ENCODE data around the gene FAM53B. TPM values are rescaled to one million over a fixed set of nuclear protein-coding genes. Genes with fewer than 3 reads are reported as not detected.
A peak's percentile ranks its signal among the peaks of the same experiment; 100 is the strongest.

FAM53B gene
- total RNA-seq, 2 donors from 2014 or later, result 43.3 to 45.2 TPM

GRCh38 chr10:124712704-124713407 lies 31.3 kb downstream of the FAM53B start:
- Histone ChIP-seq H3K4me3 (no peak overlapping the region), H3K4me1 (peaks cover 29% of the 10 kb centered on the region), H3K9ac (ENCODE audit: low read depth in 2 of 2, low read length in 2 of 2) (no peak overlapping the region), H3K36me3 (no peaks in the 10 kb centered on the region), H3K27ac (no peak overlapping the region), H3K27me3 (no peaks in the 10 kb centered on the region), H3K9me3 (no peaks in the 10 kb centered on the region)
- intact Hi-C loops (cut with DNase I), result no loop called here
- DNase-seq, result no peak
- no peak for TF ChIP-seq CTCF (IDR thresholded peaks at IDR 0.05)

- no peak overlapping the region for H3K27ac ChIP-seq
- H3K9me3 ChIP-seq, result no peaks in the 10 kb centered on the region
- H3K4me3 ChIP-seq, result no peak overlapping the region
- peaks cover 3% of the 10 kb centered on the region for H3K36me3 ChIP-seq
- no peak for TF ChIP-seq CTCF (IDR thresholded peaks at IDR 0.05)
- no peaks in the 10 kb centered on the region for H3K27me3 ChIP-seq
- DNase-seq, result no peak
- H3K4me1 ChIP-seq, result peaks cover 37% of the 10 kb centered on the region
- H3K9ac ChIP-seq (ENCODE audit: low read depth in 2 of 2, low read length in 2 of 2), result peak overlapping the region in 1 of 2 donors; percentile 21
- intact Hi-C loops (cut with DNase I), result no loop called here
These were observed 33.0 kb downstream of the FAM53B start for GRCh38 chr10:124711145-124711544.

- DNase-seq, result no peak
- intact Hi-C loops (cut with DNase I), result no loop called here
- Histone ChIP-seq H3K27ac (peak overlapping the region; percentile 67), H3K4me3 (no peak overlapping the region), H3K9ac (ENCODE audit: low read depth in 2 of 2, low read length in 2 of 2) (peak overlapping the region; percentile 14 to 52), H3K4me1 (peaks cover 37% of the 10 kb centered on the region), H3K9me3 (no peaks in the 10 kb centered on the region), H3K36me3 (peaks cover 6% of the 10 kb centered on the region), H3K27me3 (no peaks in the 10 kb centered on the region)
- TF ChIP-seq CTCF (IDR thresholded peaks at IDR 0.05), result no peak
These were observed 33.8 kb downstream of the FAM53B start for GRCh38 chr10:124710266-124710881.

- H3K36me3 ChIP-seq, result peaks cover 6% of the 10 kb centered on the region
- no peaks in the 10 kb centered on the region for H3K9me3 ChIP-seq
- peak overlapping the region in 1 of 2 donors; percentile 52 for H3K9ac ChIP-seq (ENCODE audit: low read depth in 2 of 2, low read length in 2 of 2)
- H3K4me3 ChIP-seq, result no peak overlapping the region
- peaks cover 37% of the 10 kb centered on the region for H3K4me1 ChIP-seq
- H3K27me3 ChIP-seq, result no peaks in the 10 kb centered on the region
- TF ChIP-seq CTCF (IDR thresholded peaks at IDR 0.05), result no peak
- intact Hi-C loops (cut with DNase I), result no loop called here
- H3K27ac ChIP-seq, result peak overlapping the region; percentile 67
- DNase-seq, result peak; percentile 84
These were observed 34.3 kb downstream of the FAM53B start for GRCh38 chr10:124709861-124710260.

- no peak for DNase-seq
- peak overlapping the region in 1 of 2 donors; percentile 52 for H3K9ac ChIP-seq (ENCODE audit: low read depth in 2 of 2, low read length in 2 of 2)
These were observed 35.2 kb downstream of the FAM53B start for GRCh38 chr10:124708922-124709520.

More at GRCh38 chr10:124708922-124709520, 35.2 kb downstream of the FAM53B start:
- Histone ChIP-seq H3K9me3 (no peaks in the 10 kb centered on the region), H3K27me3 (no peaks in the 10 kb centered on the region), H3K4me1 (peaks cover 37% of the 10 kb centered on the region), H3K4me3 (no peak overlapping the region), H3K27ac (peak overlapping the region; percentile 67), H3K36me3 (peaks cover 6% of the 10 kb centered on the region)
- no peak for TF ChIP-seq CTCF (IDR thresholded peaks at IDR 0.05)
- intact Hi-C loops (cut with DNase I), result no loop called here

All from colonic mucosa (tissue), 4 donors.